H9 (cell line): Measurements from ENCODE around the gene C19orf33. TPM values are rescaled to one million over a fixed set of nuclear protein-coding genes. Genes with fewer than 3 reads are reported as not detected.

Experiments used
- DNase-seq: peaks from one replicate; pipeline ENCODE4 v3.0.0-alpha.2; 2017
- H2AFZ ChIP-seq: one replicate; pipeline ENCODE4 v1.6.1; 2013; ENCODE audit warnings: mild to moderate bottlenecking, low read length, control low read depth, moderate library complexity
- H2AK5ac ChIP-seq: 2 replicates; pipeline ENCODE4 v1.6.1; 2013; ENCODE audit warnings: low read length, control low read depth, mixed read lengths; ENCODE audit not compliant: insufficient read length
- H2BK120ac ChIP-seq: one replicate; pipeline ENCODE4 v1.6.1; 2013; ENCODE audit warnings: low read depth, mild to moderate bottlenecking, low read length, control low read depth, inconsistent platforms; ENCODE audit not compliant: poor library complexity, severe bottlenecking
- H2BK12ac ChIP-seq: 2 replicates; pipeline ENCODE4 v1.6.1; 2013; ENCODE audit warnings: low read length, control low read depth, mixed read lengths, low read depth; ENCODE audit not compliant: insufficient read length
- H2BK15ac ChIP-seq: 2 replicates; pipeline ENCODE4 v1.6.1; 2013; ENCODE audit warnings: low read depth, low read length, control low read depth
- H2BK20ac ChIP-seq: one replicate; pipeline ENCODE4 v1.6.1; 2013; ENCODE audit warnings: low read depth, mild to moderate bottlenecking, low read length, control low read depth, inconsistent platforms; ENCODE audit not compliant: poor library complexity, severe bottlenecking
- H2BK5ac ChIP-seq: 2 replicates; pipeline ENCODE4 v1.6.1; 2013; ENCODE audit warnings: low read length, control low read depth, mixed read lengths; ENCODE audit not compliant: insufficient read length
- H3K14ac ChIP-seq: 2 replicates; pipeline ENCODE4 v1.6.1; 2013; ENCODE audit warnings: low read length, control low read depth; ENCODE audit not compliant: insufficient read depth
- H3K18ac ChIP-seq: 2 replicates; pipeline ENCODE4 v1.6.1; 2013; ENCODE audit warnings: low read depth, mild to moderate bottlenecking, mixed read lengths, low read length, control low read depth; ENCODE audit not compliant: insufficient read length
- H3K23ac ChIP-seq: 2 replicates; pipeline ENCODE4 v1.6.1; 2013; ENCODE audit warnings: low read length, control low read depth, mixed read lengths, low read depth; ENCODE audit not compliant: insufficient read length
- H3K23me2 ChIP-seq: 2 replicates; pipeline ENCODE4 v1.6.1; 2013; ENCODE audit warnings: low read depth, mild to moderate bottlenecking, mixed read lengths, low read length, control low read depth; ENCODE audit not compliant: insufficient read length, poor library complexity, severe bottlenecking
- H3K27ac ChIP-seq: 2 replicates; pipeline ENCODE4 v1.5.1; 2013; ENCODE audit warnings: low read length, control low read depth, mixed read lengths, low read depth; ENCODE audit not compliant: insufficient read length
- H3K27me3 ChIP-seq: 2 replicates; pipeline ENCODE4 v1.6.1; 2013; ENCODE audit warnings: low read length, control low read depth, inconsistent platforms; ENCODE audit not compliant: insufficient read depth
- H3K4ac ChIP-seq: 2 replicates; pipeline ENCODE4 v1.6.1; 2013; ENCODE audit warnings: low read depth, mild to moderate bottlenecking, control low read depth, inconsistent platforms, low read length, moderate library complexity
- H3K4me1 ChIP-seq: 2 replicates; pipeline ENCODE4 v1.6.1; 2013; ENCODE audit warnings: low read length, control low read depth, inconsistent platforms; ENCODE audit not compliant: insufficient read depth
- H3K4me2 ChIP-seq: 2 replicates; pipeline ENCODE4 v1.6.1; 2013; ENCODE audit warnings: low read length, control low read depth, mixed read lengths; ENCODE audit not compliant: insufficient read length, insufficient read depth
- H3K56ac ChIP-seq: 2 replicates; pipeline ENCODE4 v1.6.1; 2013; ENCODE audit warnings: low read depth, mild to moderate bottlenecking, mixed read lengths, low read length, control low read depth; ENCODE audit not compliant: insufficient read length
- H3K79me1 ChIP-seq: 2 replicates; pipeline ENCODE4 v1.6.1; 2013; ENCODE audit warnings: low read depth, mild to moderate bottlenecking, moderate library complexity, low read length, control low read depth, inconsistent platforms; ENCODE audit not compliant: insufficient read depth, poor library complexity, severe bottlenecking
- H3K79me2 ChIP-seq: 2 replicates; pipeline ENCODE4 v1.6.1; 2013; ENCODE audit warnings: low read length, control low read depth, inconsistent platforms; ENCODE audit not compliant: insufficient read depth
- H3K9ac ChIP-seq: 2 replicates; pipeline ENCODE4 v1.6.1; 2013; ENCODE audit warnings: low read length, control low read depth, mixed read lengths; ENCODE audit not compliant: insufficient read length; ENCODE audit errors: extremely low read depth
- H3K9me3 ChIP-seq: one replicate; pipeline ENCODE4 v1.6.1; 2013; ENCODE audit warnings: low read depth, low read length, inconsistent platforms; ENCODE audit not compliant: control insufficient read depth
- H3T11ph ChIP-seq: one replicate; pipeline ENCODE4 v1.6.1; 2013; ENCODE audit warnings: mild to moderate bottlenecking, low read length, control low read depth, inconsistent platforms
- H4K20me1 ChIP-seq: one replicate; pipeline ENCODE4 v1.6.1; 2013; ENCODE audit not compliant: control insufficient read depth, insufficient read length, insufficient read depth
- H4K5ac ChIP-seq: 2 replicates; pipeline ENCODE4 v1.6.1; 2013; ENCODE audit warnings: low read depth, mild to moderate bottlenecking, mixed read lengths, low read length, control low read depth; ENCODE audit not compliant: insufficient read length
- H4K8ac ChIP-seq: replicated peaks from 2 replicates; pipeline ENCODE4 v1.6.1; 2013; ENCODE audit warnings: low read length, control low read depth, mixed read lengths, low read depth; ENCODE audit not compliant: insufficient read length
- H4K91ac ChIP-seq: 2 replicates; pipeline ENCODE4 v1.6.1; 2013; ENCODE audit warnings: low read depth, mild to moderate bottlenecking, moderate library complexity, mixed read lengths, low read length, control low read depth; ENCODE audit not compliant: insufficient read length
- H3K27ac Mint-ChIP-seq, 3 experiments: 2 replicates in 2 of 3; 3 replicates in 1 of 3; pipeline ENCODE4 v1.8.0; 2020 to 2021; ENCODE audit warnings: mixed read lengths in 3 of 3, mild to moderate bottlenecking in 1 of 3, moderate library complexity in 1 of 3
- H3K27me3 Mint-ChIP-seq: 2 replicates; pipeline ENCODE4 v1.8.0; 2021; ENCODE audit warnings: low read depth, mild to moderate bottlenecking, moderate library complexity, mixed read lengths
- H3K36me3 Mint-ChIP-seq, 3 experiments: 2 replicates in 2 of 3; 3 replicates in 1 of 3; pipeline ENCODE4 v1.8.0; 2020 to 2021; ENCODE audit warnings: low read depth in 3 of 3, mixed read lengths in 3 of 3; ENCODE audit not compliant: insufficient read depth in 1 of 3
- H3K4me1 Mint-ChIP-seq, 2 experiments: 2 replicates each; pipeline ENCODE4 v1.8.0; 2020; ENCODE audit warnings: mixed read lengths in 2 of 2
- H3K4me3 Mint-ChIP-seq, 2 experiments: 2 replicates in 1 of 2; 3 replicates in 1 of 2; pipeline ENCODE4 v1.8.0; 2020 to 2021; ENCODE audit warnings: mild to moderate bottlenecking in 2 of 2, mixed read lengths in 2 of 2, moderate library complexity in 1 of 2
- H3K9me3 Mint-ChIP-seq, 2 experiments: 2 replicates in 1 of 2; 3 replicates in 1 of 2; pipeline ENCODE4 v1.8.0; 2020; ENCODE audit warnings: mild to moderate bottlenecking in 2 of 2, mixed read lengths in 2 of 2, moderate library complexity in 1 of 2
- WGBS: extraction: QIAGEN DNeasy Blood & Tissue Kit; methylation state at CpG from one replicate; pipeline ENCODE4 v1.1.7; 2013; ENCODE audit warnings: missing lambda C conversion rate, low lambda C conversion rate, mixed read lengths; ENCODE audit not compliant: insufficient read length; ENCODE audit errors: extremely low coverage; 5-methylcytosine and 5-hydroxymethylcytosine counted together
- total RNA-seq: library from RNA; stranded (reverse); gene quantifications from 2 replicates; pipeline ENCODE4 v1.2.1, GENCODE V29; 2021
- TF ChIP-seq, protein P1 (sequence below): fragments of 200-600 bp; sonication (generic); conservative IDR thresholded peaks from 3 replicates; pipeline ENCODE4 v1.8.0; 2021; ENCODE audit warnings: antibody characterized with exemption, mild to moderate bottlenecking

C19orf33 gene
- total RNA-seq, 1 experiment from 2014 or later, result not detected

GRCh38 chr19:38304352-38304865 is 358 bp downstream of the C19orf33 start:
- H2BK120ac ChIP-seq, result no peak overlapping the region
- H3K4me1 ChIP-seq, result no peaks in the 10 kb centered on the region
- peak overlapping the region; percentile 36 to 64; a peak in 4 of 5 replicates for H3K4me3 Mint-ChIP-seq
- no peaks in the 10 kb centered on the region for H3K27me3 Mint-ChIP-seq
- no peak overlapping the region for H3K56ac ChIP-seq
- H3K14ac ChIP-seq, result peak overlapping the region; percentile 1; the same call in 1 of the 2 replicates
- H2BK12ac ChIP-seq, result no peak overlapping the region
- no peak overlapping the region for H2AFZ ChIP-seq
- H3K36me3 Mint-ChIP-seq, result peaks cover 3 to 17% (median 8%) of the 10 kb centered on the region in 3 experiments; a peak in 6 of 7 replicates
- no peak overlapping the region; a peak in 3 of 7 replicates for H3K27ac Mint-ChIP-seq
- peaks cover 14 to 16% of the 10 kb centered on the region in 2 experiments; a peak in 3 of 4 replicates for H3K4me1 Mint-ChIP-seq
- no peak overlapping the region for H2AK5ac ChIP-seq
- no peak for DNase-seq
- H3K27ac ChIP-seq, result no peak overlapping the region
- H4K5ac ChIP-seq, result no peak overlapping the region
- TF ChIP-seq, protein P1, sequence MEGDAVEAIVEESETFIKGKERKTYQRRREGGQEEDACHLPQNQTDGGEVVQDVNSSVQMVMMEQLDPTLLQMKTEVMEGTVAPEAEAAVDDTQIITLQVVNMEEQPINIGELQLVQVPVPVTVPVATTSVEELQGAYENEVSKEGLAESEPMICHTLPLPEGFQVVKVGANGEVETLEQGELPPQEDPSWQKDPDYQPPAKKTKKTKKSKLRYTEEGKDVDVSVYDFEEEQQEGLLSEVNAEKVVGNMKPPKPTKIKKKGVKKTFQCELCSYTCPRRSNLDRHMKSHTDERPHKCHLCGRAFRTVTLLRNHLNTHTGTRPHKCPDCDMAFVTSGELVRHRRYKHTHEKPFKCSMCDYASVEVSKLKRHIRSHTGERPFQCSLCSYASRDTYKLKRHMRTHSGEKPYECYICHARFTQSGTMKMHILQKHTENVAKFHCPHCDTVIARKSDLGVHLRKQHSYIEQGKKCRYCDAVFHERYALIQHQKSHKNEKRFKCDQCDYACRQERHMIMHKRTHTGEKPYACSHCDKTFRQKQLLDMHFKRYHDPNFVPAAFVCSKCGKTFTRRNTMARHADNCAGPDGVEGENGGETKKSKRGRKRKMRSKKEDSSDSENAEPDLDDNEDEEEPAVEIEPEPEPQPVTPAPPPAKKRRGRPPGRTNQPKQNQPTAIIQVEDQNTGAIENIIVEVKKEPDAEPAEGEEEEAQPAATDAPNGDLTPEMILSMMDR, result no peak
- H3K9ac ChIP-seq, result no peak overlapping the region
- H3K79me1 ChIP-seq, result no peaks in the 10 kb centered on the region
- H3K4me2 ChIP-seq, result peak overlapping the region; percentile 23
- H3K18ac ChIP-seq, result no peak overlapping the region
- H3K4ac ChIP-seq, result no peak overlapping the region
- no peak overlapping the region for H3T11ph ChIP-seq
- no peak overlapping the region for H2BK5ac ChIP-seq
- H3K23me2 ChIP-seq, result no peaks in the 10 kb centered on the region
- H4K91ac ChIP-seq, result no peak overlapping the region
- H2BK15ac ChIP-seq, result no peak overlapping the region
- no peaks in the 10 kb centered on the region for H3K79me2 ChIP-seq
- H3K9me3 Mint-ChIP-seq, result no peaks in the 10 kb centered on the region
- no peak overlapping the region for H4K8ac ChIP-seq
- no peaks in the 10 kb centered on the region for H4K20me1 ChIP-seq
- no peaks in the 10 kb centered on the region for H3K9me3 ChIP-seq
- no peaks in the 10 kb centered on the region for H3K27me3 ChIP-seq
- no peak overlapping the region for H2BK20ac ChIP-seq
- no CpG with 5 or more reads among the region's 27 CpGs for WGBS
- H3K23ac ChIP-seq, result no peak overlapping the region
